GM23338 (cell line): ENCODE results near the gene KIF20B. TPM values are rescaled to one million over a fixed set of nuclear protein-coding genes. Genes with fewer than 3 reads are reported as not detected.

ENCODE experiments used
- ATAC-seq: fragments of 200-7000 bp; cut with Tn5 transposase; 3 replicates; pipeline ENCODE4 v1.9.1; 2020
- DNase-seq: peaks from one replicate; pipeline ENCODE4 v3.0.0-alpha.2; 2015; ENCODE audit warnings: low spot score
- H2AFZ ChIP-seq: fragments of 200-600 bp; sonication (generic); 2 replicates; pipeline ENCODE4 v1.8.0; 2016; ENCODE audit warnings: antibody characterized with exemption, mild to moderate bottlenecking, moderate library complexity
- H3F3A ChIP-seq: fragments of 200-600 bp; sonication (generic); replicated peaks from 2 replicates; pipeline ENCODE4 v1.8.0; 2017; ENCODE audit warnings: antibody characterized with exemption, mixed run types, low read depth
- H3K27ac ChIP-seq: fragments of 200-600 bp; sonication (generic); 2 replicates; pipeline ENCODE4 v1.6.1; 2016; ENCODE audit warnings: low read depth
- H3K27me3 ChIP-seq: fragments of 200-600 bp; sonication (generic); 2 replicates; pipeline ENCODE4 v1.8.0; 2016; ENCODE audit warnings: mild to moderate bottlenecking, mixed run types, moderate library complexity; ENCODE audit not compliant: insufficient read depth
- H3K36me3 ChIP-seq: fragments of 200-600 bp; sonication (generic); 2 replicates; pipeline ENCODE4 v1.8.0; 2016; ENCODE audit warnings: mild to moderate bottlenecking; ENCODE audit not compliant: insufficient read depth
- H3K4me1 ChIP-seq: fragments of 200-600 bp; sonication (generic); 2 replicates; pipeline ENCODE4 v1.8.0; 2016; ENCODE audit warnings: mild to moderate bottlenecking, moderate library complexity; ENCODE audit not compliant: insufficient read depth
- H3K4me2 ChIP-seq: fragments of 200-600 bp; sonication (generic); 2 replicates; pipeline ENCODE4 v1.7.1; 2017; ENCODE audit warnings: mixed run types
- H3K4me3 ChIP-seq: fragments of 200-600 bp; sonication (generic); 2 replicates; pipeline ENCODE4 v1.6.1; 2016; ENCODE audit warnings: mixed run types
- H3K79me2 ChIP-seq: fragments of 200-600 bp; sonication (generic); replicated peaks from 2 replicates; pipeline ENCODE4 v1.8.0; 2017; ENCODE audit warnings: mild to moderate bottlenecking; ENCODE audit not compliant: insufficient read depth
- H3K9me2 ChIP-seq: fragments of 200-600 bp; sonication (generic); 2 replicates; pipeline ENCODE4 v1.8.0; 2017; ENCODE audit not compliant: insufficient read depth
- H4K20me1 ChIP-seq: fragments of 200-600 bp; sonication (generic); replicated peaks from 2 replicates; pipeline ENCODE4 v1.8.0; 2017; ENCODE audit warnings: mild to moderate bottlenecking; ENCODE audit not compliant: insufficient read depth
- H3K27ac Mint-ChIP-seq: 2 replicates; pipeline ENCODE4 v1.8.0; 2020; ENCODE audit warnings: inconsistent platforms, mild to moderate bottlenecking, moderate library complexity, mixed read lengths
- H3K27me3 Mint-ChIP-seq: 3 replicates; pipeline ENCODE4 v1.8.0; 2022; ENCODE audit warnings: low read depth, mild to moderate bottlenecking, moderate library complexity, mixed read lengths, inconsistent platforms; ENCODE audit not compliant: insufficient read depth, poor library complexity
- H3K36me3 Mint-ChIP-seq: 3 replicates; pipeline ENCODE4 v1.8.0; 2021; ENCODE audit warnings: low read depth, mild to moderate bottlenecking, inconsistent platforms, moderate library complexity, mixed read lengths
- H3K4me1 Mint-ChIP-seq: 3 replicates; pipeline ENCODE4 v1.8.0; 2020; ENCODE audit warnings: mild to moderate bottlenecking, inconsistent platforms, mixed read lengths
- H3K4me3 Mint-ChIP-seq: 3 replicates; pipeline ENCODE4 v1.8.0; 2021; ENCODE audit warnings: moderate library complexity, mild to moderate bottlenecking, inconsistent platforms, mixed read lengths
- H3K9me3 Mint-ChIP-seq: 3 replicates; pipeline ENCODE4 v1.8.0; 2020; ENCODE audit warnings: moderate library complexity, mild to moderate bottlenecking, inconsistent platforms, mixed read lengths
- CREB1 ChIP-seq: fragments of 250-450 bp; sonication (Bioruptor Pico); IDR thresholded peaks from 2 replicates; pipeline ENCODE4 v1.5.0; 2020; ENCODE audit warnings: low read depth, mild to moderate bottlenecking, moderate library complexity
- CTCF ChIP-seq, 2 experiments: fragments of 200-600 bp in 1 of 2; sonication (generic) in 1 of 2; conservative IDR thresholded peaks; 2 replicates each; pipeline versions ENCODE4 v1.5.1 to v1.6.1; 2016 to 2017; ENCODE audit warnings: antibody characterized with exemption in 2 of 2, low read depth in 2 of 2, mild to moderate bottlenecking in 2 of 2, moderate library complexity in 1 of 2
- ETS1 ChIP-seq: IDR thresholded peaks from 2 replicates; pipeline ENCODE4 v1.6.1; 2016; ENCODE audit warnings: antibody characterized with exemption
- EZH2 ChIP-seq: fragments of 200-600 bp; sonication (generic); IDR thresholded peaks from one replicate; pipeline ENCODE4 v1.8.0; 2017; ENCODE audit warnings: antibody characterized with exemption, mild to moderate bottlenecking, low read depth; ENCODE audit not compliant: unreplicated experiment
- EZH2phosphoT487 ChIP-seq: fragments of 200-600 bp; sonication (generic); IDR thresholded peaks from one replicate; pipeline ENCODE4 v1.8.1; 2018; ENCODE audit warnings: antibody characterized with exemption; ENCODE audit not compliant: unreplicated experiment
- NANOG ChIP-seq: IDR thresholded peaks from 2 replicates; pipeline ENCODE4 v1.6.1; 2016; ENCODE audit warnings: antibody characterized with exemption, borderline replicate concordance
- POLR2AphosphoS5 ChIP-seq: IDR thresholded peaks from 2 replicates; pipeline ENCODE4 v1.6.1; 2016; ENCODE audit warnings: antibody characterized with exemption, low read depth
- REST ChIP-seq: IDR thresholded peaks from one replicate; pipeline ENCODE4 v1.6.1; 2018; ENCODE audit warnings: antibody characterized with exemption; ENCODE audit not compliant: unreplicated experiment
- STAT1 ChIP-seq: IDR thresholded peaks from one replicate; pipeline ENCODE4 v1.6.1; 2016; ENCODE audit warnings: antibody characterized with exemption; ENCODE audit not compliant: unreplicated experiment
- ZNF114 ChIP-seq: fragments of 250-450 bp; sonication (Bioruptor Pico); IDR thresholded peaks from 2 replicates; pipeline ENCODE4 v1.5.0; 2020; ENCODE audit warnings: mild to moderate bottlenecking, moderate library complexity
- ZNF331 ChIP-seq: fragments of 250-450 bp; sonication (Bioruptor Pico); IDR thresholded peaks from 2 replicates; pipeline ENCODE4 v1.5.0; 2020; ENCODE audit warnings: low read depth, mild to moderate bottlenecking, moderate library complexity
- polyA plus RNA-seq: library from polyadenylated mRNA; unstranded; fragments of >200 nt; fragmentation: Nextera tagmentation; extraction: Ambion mirVana; gene quantifications from 2 replicates; pipeline ENCODE4 v1.2.1, GENCODE V29; 2016
- total RNA-seq: library from RNA; depleted of rRNA; stranded (reverse); fragments of >200 nt; shearing (Covaris generic); gene quantifications from 2 replicates; pipeline ENCODE4 v1.2.3, GENCODE V29; 2014

Gene KIF20B
- total and polyA plus RNA-seq, 2 experiments from 2014 or later: 42.7 to 111 TPM

- TF ChIP-seq REST (no peak), CTCF (conservative IDR thresholded peaks at IDR 0.05; ENCODE audit: low read depth in 2 of 2) (no peak), STAT1 (no peak), ZNF331 (CRISPR knock-in tag) (no peak), EZH2phosphoT487 (no peak)
Measured at GRCh38 chr10:89655722-89656121, 45.7 kb upstream of the KIF20B start (continued).

- no peak for DNase-seq
- peaks cover 24% of the 10 kb centered on the region for H3K9me3 Mint-ChIP-seq
- Histone ChIP-seq H3K79me2 (no peaks in the 10 kb centered on the region), H3F3A (no peaks in the 10 kb centered on the region), H3K4me3 (no peak overlapping the region), H2AFZ (no peak overlapping the region), H3K4me1 (no peaks in the 10 kb centered on the region), H3K36me3 (no peaks in the 10 kb centered on the region), H3K4me2 (no peak overlapping the region), H3K27me3 (no peaks in the 10 kb centered on the region), H3K27ac (no peak overlapping the region), H4K20me1 (no peaks in the 10 kb centered on the region), H3K9me2 (no peaks in the 10 kb centered on the region)
- no peak for ATAC-seq
- H3K27ac Mint-ChIP-seq: no peak overlapping the region
- no peak overlapping the region for H3K4me3 Mint-ChIP-seq
- H3K36me3 Mint-ChIP-seq: peaks cover 28% of the 10 kb centered on the region
- peaks cover 3% of the 10 kb centered on the region; the same call in 2 of the 3 replicates for H3K4me1 Mint-ChIP-seq
- H3K27me3 Mint-ChIP-seq: no peaks in the 10 kb centered on the region
- TF ChIP-seq EZH2phosphoT487: no peak
- no peak for TF ChIP-seq ZNF331 (CRISPR knock-in tag)
- TF ChIP-seq STAT1: no peak
- no peak for TF ChIP-seq CREB1 (CRISPR knock-in tag)
- TF ChIP-seq ZNF114 (CRISPR knock-in tag): no peak
- TF ChIP-seq EZH2: no peak
- TF ChIP-seq REST: no peak
- no peak for TF ChIP-seq POLR2AphosphoS5
- no peak for TF ChIP-seq NANOG
- TF ChIP-seq CTCF (conservative IDR thresholded peaks at IDR 0.05; ENCODE audit: low read depth in 2 of 2): no peak
- TF ChIP-seq ETS1: no peak
Measured at GRCh38 chr10:89657302-89657701, 44.1 kb upstream of the KIF20B start.
